OCI-LY3 (cell line): ENCODE data around the gene ACVRL1.

Source experiments
- H2AFZ ChIP-seq: fragments of 200-600, 300-600 bp; shearing (Covaris generic); 2 replicates; pipeline ENCODE4 v1.6.0; 2014; ENCODE audit warnings: antibody characterized with exemption, low read depth, low read length
- H3K27ac ChIP-seq: fragments of 200-600, 300-600 bp; sonication (generic); 2 replicates; pipeline ENCODE4 v1.5.1; 2014; ENCODE audit warnings: mild to moderate bottlenecking, low read length, moderate library complexity, mixed read lengths
- H3K27me3 ChIP-seq: fragments of 200-600, 300-600 bp; sonication (generic); 2 replicates; pipeline ENCODE4 v1.6.1; 2014; ENCODE audit warnings: low read depth, low read length, mixed read lengths
- H3K36me3 ChIP-seq: fragments of 200-600, 300-600 bp; sonication (generic); replicated peaks from 2 replicates; pipeline ENCODE3; 2014; ENCODE audit warnings: low read depth, low read length, mixed read lengths
- H3K4me1 ChIP-seq: fragments of 300-600, 200-600 bp; sonication (generic); 2 replicates; pipeline ENCODE4 v1.6.1; 2014; ENCODE audit warnings: low read length, mixed read lengths
- H3K4me2 ChIP-seq: fragments of 200-600, 300-600 bp; sonication (generic); 2 replicates; pipeline ENCODE4 v1.6.1; 2014; ENCODE audit warnings: low read length, mixed read lengths
- H3K4me3 ChIP-seq: fragments of 300-600, 200-600 bp; sonication (generic); 2 replicates; pipeline ENCODE4 v1.5.1; 2014; ENCODE audit warnings: antibody characterized with exemption, mild to moderate bottlenecking, low read length, moderate library complexity
- H3K79me2 ChIP-seq: fragments of 300-600, 200-600 bp; shearing (Covaris generic); 2 replicates; pipeline ENCODE4 v1.6.1; 2014; ENCODE audit warnings: mild to moderate bottlenecking, low read length, mixed read lengths
- H3K9ac ChIP-seq: fragments of 300-600, 200-600 bp; shearing (Covaris generic); 2 replicates; pipeline ENCODE4 v1.6.0; 2014; ENCODE audit warnings: mild to moderate bottlenecking, low read length, moderate library complexity
- H3K9me3 ChIP-seq: fragments of 200-600, 300-600 bp; shearing (Covaris generic); 2 replicates; pipeline ENCODE4 v1.6.1; 2014; ENCODE audit warnings: low read length, mixed read lengths; ENCODE audit not compliant: insufficient read depth
- H4K20me1 ChIP-seq: fragments of 200-600, 300-600 bp; sonication (generic); 2 replicates; pipeline ENCODE4 v1.6.1; 2016; ENCODE audit warnings: low read length, mixed read lengths; ENCODE audit not compliant: insufficient read depth
- CTCF ChIP-seq: fragments of 200-600, 300-600 bp; sonication (generic); IDR thresholded peaks from 2 replicates; pipeline ENCODE4 v1.5.1; 2014; ENCODE audit warnings: antibody characterized with exemption, low read length, low read depth
- EZH2phosphoT487 ChIP-seq: fragments of 200-600 bp; shearing (Covaris generic); IDR thresholded peaks from 2 replicates; pipeline ENCODE4 v1.6.1; 2018; ENCODE audit warnings: antibody characterized with exemption, mixed run types, low read depth

Gene ACVRL1

DNA sequence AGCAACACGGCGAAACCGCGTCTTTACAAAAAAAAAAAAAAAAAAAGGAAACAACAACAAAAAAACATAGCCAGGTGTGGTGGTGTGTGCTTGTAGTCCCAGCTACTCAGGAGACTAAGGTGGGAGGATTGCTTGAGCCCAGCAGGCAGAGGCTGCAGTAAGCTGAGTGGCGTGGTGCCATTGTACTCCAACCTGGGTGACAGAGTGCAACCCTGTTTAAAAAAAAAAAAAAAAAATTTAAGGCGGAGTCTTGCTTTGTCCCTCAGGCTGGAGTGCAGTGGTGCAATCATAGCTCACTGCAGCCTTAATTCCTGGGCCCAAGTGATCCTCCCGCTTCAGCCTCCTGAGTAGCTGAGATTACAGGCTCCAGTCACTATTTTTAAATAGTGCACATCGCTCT lies 40.5 kb upstream of the ACVRL1 start:
- H3K4me3 ChIP-seq = no peak overlapping the region
- H3K27ac ChIP-seq = no peak overlapping the region
- no peak overlapping the region for H3K9ac ChIP-seq
- H3K79me2 ChIP-seq = no peaks in the 10 kb centered on the region
- H3K4me2 ChIP-seq = no peak overlapping the region
- no peak overlapping the region for H2AFZ ChIP-seq
- H3K27me3 ChIP-seq = peaks cover 17% of the 10 kb centered on the region
- H3K4me1 ChIP-seq = no peaks in the 10 kb centered on the region
- H3K9me3 ChIP-seq = no peaks in the 10 kb centered on the region
- TF ChIP-seq EZH2phosphoT487 = no peak
- no peak for TF ChIP-seq CTCF
- H3K36me3 ChIP-seq = no peaks in the 10 kb centered on the region
- no peaks in the 10 kb centered on the region for H4K20me1 ChIP-seq

DNA sequence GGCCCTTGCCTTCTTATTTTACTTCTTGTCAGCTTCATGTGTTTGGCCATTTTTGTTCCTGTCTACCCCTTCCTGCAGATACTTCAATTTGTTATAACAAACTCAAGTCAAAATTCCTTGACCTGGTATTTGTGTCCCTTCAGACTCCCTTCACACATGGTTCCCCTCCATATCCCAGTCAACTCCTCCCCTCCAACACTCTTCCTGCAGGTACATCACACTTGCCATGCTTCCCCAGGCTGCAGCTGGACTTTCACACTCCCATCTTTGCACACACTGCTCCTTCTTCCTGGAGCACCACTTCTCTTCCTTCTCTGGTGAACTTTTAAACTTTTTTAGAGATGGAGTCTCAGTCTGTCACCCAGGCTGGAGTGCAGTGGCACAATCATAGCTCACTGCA lies 39.9 kb upstream of the ACVRL1 start:
- Histone ChIP-seq H3K27me3 (peaks cover 12% of the 10 kb centered on the region), H3K9me3 (no peaks in the 10 kb centered on the region), H3K9ac (no peak overlapping the region), H3K79me2 (no peaks in the 10 kb centered on the region), H3K36me3 (no peaks in the 10 kb centered on the region), H3K4me2 (no peak overlapping the region), H4K20me1 (no peaks in the 10 kb centered on the region), H2AFZ (no peak overlapping the region), H3K27ac (no peak overlapping the region), H3K4me3 (no peak overlapping the region), H3K4me1 (no peaks in the 10 kb centered on the region)
- TF ChIP-seq CTCF (no peak), EZH2phosphoT487 (no peak)

GRCh38 chr12:51867796-51868428 lies 39.4 kb upstream of the ACVRL1 start:
- H3K9ac ChIP-seq = no peak overlapping the region
- no peaks in the 10 kb centered on the region for H3K4me1 ChIP-seq

More at GRCh38 chr12:51867796-51868428, 39.4 kb upstream of the ACVRL1 start:
- Histone ChIP-seq H3K79me2 (no peaks in the 10 kb centered on the region), H4K20me1 (no peaks in the 10 kb centered on the region), H3K27me3 (peaks cover 10% of the 10 kb centered on the region), H3K36me3 (no peaks in the 10 kb centered on the region), H3K27ac (no peak overlapping the region), H3K4me2 (no peak overlapping the region), H3K9me3 (no peaks in the 10 kb centered on the region), H3K4me3 (no peak overlapping the region), H2AFZ (no peak overlapping the region)
- TF ChIP-seq EZH2phosphoT487 = no peak
- TF ChIP-seq CTCF = no peak
